ENCODE measurements around the gene ZFP1.

The ZFP1 gene

GRCh38 chr16:75152635-75153034 is 4.3 kb downstream of the ZFP1 start:
- no peak for DNase-seq (ENCODE audit: low spot score)

- no peak for DNase-seq (ENCODE audit: low spot score)
Measured at GRCh38 chr16:75160386-75160785, 12.1 kb downstream of the ZFP1 start.

- DNase-seq (ENCODE audit: low spot score): no peak
Measured at GRCh38 chr16:75169899-75170405, 21.6 kb downstream of the ZFP1 start.

DNA sequence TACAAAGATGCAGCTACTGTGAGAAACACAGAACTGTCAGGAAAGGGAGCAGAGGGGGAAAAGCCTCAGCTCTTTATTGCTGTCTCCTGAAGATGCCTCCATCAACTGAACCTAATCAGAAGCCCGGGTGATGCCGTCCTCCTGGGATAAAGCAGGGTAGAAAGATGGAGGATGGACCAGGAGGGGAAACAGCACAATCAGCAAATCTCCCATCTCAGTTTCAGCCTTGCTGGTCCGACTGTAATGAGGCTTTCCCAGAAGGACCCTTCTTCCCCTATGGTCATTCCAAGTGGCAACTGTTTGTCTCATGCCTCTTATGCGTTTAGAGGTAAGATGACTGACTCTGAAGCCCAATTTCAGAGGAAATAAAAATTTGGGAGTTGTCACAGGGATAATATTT is 24.3 kb downstream of the ZFP1 start:
- DNase-seq (ENCODE audit: low spot score): no peak

DNA sequence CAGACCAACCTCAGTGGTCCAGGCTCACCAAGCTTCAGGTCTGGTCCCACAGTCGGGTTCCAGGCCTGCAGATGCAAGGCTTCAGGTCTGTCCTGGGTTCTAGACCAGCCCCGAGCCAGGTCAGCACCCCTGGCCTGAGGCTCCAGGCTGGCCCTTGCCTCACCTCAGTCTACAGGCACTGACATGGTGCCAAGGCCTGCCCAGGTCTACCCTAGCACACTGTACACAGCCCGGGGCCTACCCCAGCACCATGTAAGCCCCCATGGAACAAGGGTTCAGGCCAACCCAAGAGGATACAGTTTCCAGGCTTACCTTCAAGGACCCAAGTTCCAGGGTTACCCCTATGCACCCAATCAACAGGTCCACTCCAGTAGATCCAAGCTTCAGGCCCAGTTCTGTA is 26.8 kb downstream of the ZFP1 start:
- no peak for DNase-seq (ENCODE audit: low spot score)

DNA sequence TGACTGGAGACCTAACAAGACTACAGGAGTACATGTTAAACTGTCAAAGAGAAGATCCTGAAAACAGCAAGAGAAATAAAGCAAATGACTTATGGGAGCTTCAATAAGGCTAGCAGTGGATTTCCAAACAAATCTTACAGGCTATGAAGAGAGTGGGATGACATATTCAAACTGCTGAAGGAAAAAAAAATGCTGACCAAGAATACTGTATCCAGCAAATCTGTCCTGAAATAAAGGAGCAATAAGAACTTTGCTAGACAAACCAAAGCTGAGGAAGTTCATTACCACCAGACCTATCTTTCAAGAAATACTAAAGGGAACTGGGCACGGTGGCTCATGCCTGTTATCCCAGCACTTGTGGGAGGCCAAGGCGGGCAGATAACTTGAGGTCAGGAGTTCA is 28.6 kb downstream of the ZFP1 start:
- DNase-seq (ENCODE audit: low spot score): no peak

DNA sequence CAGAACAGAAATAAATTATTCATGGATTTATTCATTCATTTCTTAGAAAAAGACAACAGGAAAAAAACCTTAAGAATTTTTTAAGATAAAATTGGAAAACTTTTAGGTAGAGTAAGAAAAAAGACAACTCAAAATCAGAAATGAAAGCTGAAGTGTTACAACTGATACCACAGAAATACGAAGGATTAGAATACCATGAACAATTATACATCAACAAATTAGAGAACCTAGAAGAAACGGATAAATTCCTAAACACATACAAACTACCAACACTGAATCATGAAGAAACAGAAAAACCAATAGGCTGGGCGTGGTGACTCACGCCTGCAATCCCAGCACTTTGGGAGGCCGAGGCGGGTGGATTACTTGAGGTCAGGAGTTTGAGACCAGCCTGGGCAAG is 30.9 kb downstream of the ZFP1 start:
- no peak for DNase-seq (ENCODE audit: low spot score)

GRCh38 chr16:75181630-75182029 is 33.3 kb downstream of the ZFP1 start:
- no peak for DNase-seq (ENCODE audit: low spot score)

GRCh38 chr16:75188832-75189477 is 40.6 kb downstream of the ZFP1 start:
- DNase-seq (ENCODE audit: low spot score): no peak

DNA sequence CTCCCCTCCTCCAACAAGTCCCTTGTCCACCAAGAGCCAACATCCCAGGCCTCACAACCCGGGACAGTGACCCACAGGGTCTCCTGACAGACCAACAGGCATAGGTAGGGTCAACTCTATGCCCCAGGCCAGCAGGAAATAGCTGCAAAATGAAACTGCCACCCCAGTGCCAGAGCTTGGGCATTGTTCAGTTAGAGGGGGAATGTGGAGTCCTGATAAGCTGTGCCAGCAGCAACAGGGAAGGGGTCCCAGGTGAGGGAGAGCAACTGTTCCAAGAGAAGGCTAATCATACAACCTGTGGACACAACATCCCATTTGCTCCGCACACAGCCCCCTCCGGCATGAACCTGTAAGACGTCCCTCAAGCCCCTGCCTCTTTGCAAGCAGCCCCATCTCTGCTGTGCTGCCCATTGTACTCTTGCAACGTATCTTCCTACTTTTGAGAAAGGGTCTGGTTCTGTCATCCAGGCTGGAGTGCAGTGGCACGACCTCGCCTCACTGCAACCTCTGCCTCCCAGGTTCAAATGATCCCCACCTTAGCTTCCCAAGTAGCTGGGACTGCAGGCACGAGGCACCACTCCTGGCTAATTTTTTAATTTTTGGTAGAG is 41.4 kb downstream of the ZFP1 start:
- no peak for DNase-seq (ENCODE audit: low spot score)

DNA sequence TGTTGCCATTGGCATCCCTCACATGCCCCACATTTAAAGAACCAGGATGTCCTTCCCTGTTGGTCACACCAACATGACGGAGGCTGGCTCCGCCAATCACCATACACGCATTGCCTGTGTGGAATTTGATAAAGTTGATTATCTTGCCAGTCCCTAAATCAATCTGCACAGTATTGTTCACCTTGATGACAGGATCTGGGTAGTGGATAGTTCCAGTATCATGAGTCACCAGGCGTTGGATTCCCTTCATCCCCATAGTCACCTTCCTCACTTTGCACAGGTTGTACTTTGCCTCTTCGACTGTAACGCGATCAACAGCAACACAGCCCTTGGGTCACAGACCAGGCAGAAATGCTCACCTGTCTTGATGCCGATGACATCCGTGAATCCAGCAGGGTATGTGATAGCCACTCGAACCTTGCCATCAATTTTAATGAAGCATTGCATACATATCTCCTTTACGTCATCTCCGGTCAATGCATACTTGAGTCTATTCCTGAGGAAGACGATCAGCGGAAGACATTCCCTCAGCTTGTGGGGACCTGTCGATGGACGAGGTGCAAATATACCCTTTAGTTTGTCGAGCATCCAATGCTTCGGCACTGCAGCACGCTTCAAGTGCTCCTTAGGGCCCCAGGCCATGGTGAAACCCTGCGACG is 44.4 kb downstream of the ZFP1 start:
- no peak for DNase-seq (ENCODE audit: low spot score)

DNA sequence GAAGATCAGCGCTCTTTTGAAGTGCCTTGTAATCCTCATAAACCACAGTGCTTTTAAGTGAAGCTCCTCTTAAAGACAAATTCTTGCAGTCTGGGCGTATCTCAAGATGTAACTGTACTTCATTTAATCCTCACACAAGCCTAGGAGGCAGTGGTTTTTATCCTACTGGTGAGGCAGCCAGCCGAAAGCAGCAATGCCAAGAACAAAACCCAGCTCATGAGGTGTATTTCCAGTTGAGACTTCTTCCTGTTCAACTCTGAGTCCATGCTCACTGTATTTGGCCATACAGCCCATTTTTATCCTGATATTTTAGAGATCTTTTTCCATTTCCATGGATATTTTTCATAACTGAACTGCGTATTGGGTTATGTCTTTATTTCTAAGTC is 44.9 kb downstream of the ZFP1 start:
- no peak for DNase-seq (ENCODE audit: low spot score)

- DNase-seq (ENCODE audit: low spot score): no peak
Measured at GRCh38 chr16:75193730-75194444, 45.6 kb downstream of the ZFP1 start.

GRCh38 chr16:75195811-75196790 is 47.8 kb downstream of the ZFP1 start:
- no peak for DNase-seq (ENCODE audit: low spot score)

- no peak for DNase-seq (ENCODE audit: low spot score)
Measured at GRCh38 chr16:75196836-75197235, 48.5 kb downstream of the ZFP1 start.

DNA sequence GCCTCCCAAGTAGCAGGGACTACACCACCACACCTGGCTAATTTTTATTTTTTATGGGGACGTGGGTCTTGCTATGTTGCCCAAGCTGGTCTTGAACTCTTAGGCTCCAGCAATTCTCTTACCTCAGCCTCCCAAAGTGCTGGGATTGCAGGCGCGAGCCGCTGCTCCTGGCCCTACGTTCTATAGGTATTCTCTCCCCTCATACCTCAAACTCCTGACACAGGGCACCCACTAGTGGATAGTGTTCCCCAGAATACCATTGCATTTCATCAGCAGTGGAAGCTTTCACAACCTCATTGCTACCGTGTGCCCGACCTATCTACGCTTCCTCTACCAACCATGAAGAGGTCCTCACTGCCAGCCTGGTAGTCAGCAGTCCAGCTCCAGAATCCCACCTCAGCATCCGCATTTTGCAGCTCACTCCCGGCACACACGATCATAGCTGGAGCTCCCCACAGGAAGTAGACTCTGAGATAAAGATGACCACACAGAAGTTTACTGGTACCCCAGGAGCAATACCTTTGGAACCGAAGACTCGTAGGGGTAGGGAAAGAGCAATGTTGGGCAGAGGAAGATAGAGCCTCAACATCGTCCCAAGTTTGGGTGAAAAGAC is 49.3 kb downstream of the ZFP1 start:
- no peak for DNase-seq (ENCODE audit: low spot score)

- no peak for DNase-seq (ENCODE audit: low spot score)
Measured at GRCh38 chr16:75198135-75198600, 49.8 kb downstream of the ZFP1 start.

DNA sequence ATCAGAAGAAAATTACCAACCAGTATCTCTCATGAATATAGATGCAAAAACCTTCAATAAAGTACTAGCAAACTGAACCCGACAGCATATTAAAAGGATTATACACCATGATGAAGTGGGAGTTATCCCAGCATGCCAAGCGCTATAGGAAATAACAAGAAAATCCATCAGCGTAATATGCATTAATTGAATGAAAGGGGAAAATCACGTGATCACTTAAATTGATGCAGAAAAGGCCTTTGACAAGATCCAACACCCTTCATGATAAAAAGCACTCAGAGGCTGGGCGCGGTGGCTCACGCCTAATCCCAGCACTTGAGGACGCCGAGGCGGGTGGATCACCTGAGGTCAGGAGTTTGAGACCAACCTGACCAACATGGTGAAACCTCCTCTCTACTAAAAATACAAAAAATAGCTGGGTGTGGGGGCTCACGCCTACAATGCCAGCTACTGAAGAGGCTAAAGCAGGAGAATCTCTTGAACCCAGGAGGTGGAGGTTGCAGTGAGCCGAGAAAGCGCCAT is 53.8 kb downstream of the ZFP1 start:
- no peak for DNase-seq (ENCODE audit: low spot score)

GRCh38 chr16:75203096-75203495 is 54.8 kb downstream of the ZFP1 start:
- DNase-seq (ENCODE audit: low spot score): no peak

DNA sequence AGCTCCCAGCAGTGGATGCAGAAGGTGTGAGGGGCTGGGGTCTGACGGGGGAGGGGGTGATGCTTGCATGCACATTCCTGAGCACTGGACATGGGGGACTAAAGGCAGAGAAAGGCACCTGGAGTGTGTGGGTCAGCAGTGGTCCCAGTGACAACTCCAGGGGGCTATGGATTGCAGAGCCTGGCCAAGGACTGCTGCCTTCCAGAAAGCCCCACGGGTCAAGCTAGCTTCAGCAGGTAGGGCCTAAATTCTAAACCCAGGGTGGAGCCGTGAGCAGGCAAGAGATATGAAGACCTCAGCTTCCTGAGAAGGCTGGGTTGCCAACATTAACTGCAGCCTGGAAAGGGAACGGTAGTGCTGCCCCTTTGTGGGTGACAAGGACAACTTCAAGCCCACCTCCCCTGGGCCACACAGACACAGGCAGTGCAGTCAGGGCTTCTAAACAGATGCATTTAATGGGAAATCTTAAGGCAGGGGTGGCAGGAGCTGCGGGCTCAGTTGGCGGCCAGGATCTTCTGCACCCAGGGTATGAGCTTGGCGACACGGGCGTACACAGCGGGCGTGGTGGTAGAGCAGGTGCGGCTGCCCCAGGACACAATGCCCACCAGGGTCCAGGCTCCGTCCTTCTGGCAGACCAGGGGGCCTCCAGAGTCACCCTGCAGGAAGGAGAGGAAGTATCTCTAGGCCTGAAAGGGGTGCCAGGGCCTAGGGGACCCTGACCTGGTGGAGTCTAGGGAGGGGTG is 55.5 kb downstream of the ZFP1 start:
- no peak for DNase-seq (ENCODE audit: low spot score)

All from CD4-positive, alpha-beta T cell treated with Interleukin-2 at 100 ng/mL for 4 hours (primary cell).